Measurements from ENCODE around the gene RASSF8.

Gene RASSF8

GRCh38 chr12:25960961-25961360 lies 2.5 kb downstream of the RASSF8 start:
- no peak for DNase-seq (ENCODE audit: low read depth in 2 of 3, low spot score in 1 of 3)

DNA sequence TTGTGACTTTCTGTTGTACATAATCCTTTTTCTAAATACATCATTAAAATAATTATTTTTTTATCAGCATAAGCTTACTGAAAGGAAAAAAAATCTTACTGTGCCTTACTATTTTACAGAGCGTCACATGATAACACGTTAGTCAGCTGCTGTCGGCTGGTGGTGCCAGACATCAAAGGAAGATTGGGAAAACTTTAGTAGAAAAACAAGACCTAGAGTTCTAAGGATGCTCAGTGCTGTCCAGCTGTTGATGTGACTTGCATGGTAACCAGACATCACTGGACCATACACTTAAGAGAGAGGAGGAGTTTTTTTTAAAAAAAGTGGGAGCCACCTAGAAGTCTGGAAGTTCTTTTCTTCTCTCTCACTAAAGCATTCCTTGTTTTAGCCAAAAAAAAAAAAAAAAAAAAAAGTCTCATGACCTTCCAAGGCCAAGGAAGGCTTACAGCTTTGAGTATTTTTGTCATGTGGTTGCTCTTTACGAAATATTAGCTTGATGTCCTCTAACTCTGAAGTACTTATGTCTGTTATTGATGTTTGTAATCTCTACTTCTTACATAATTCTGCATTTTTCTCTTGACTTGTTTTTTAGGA lies 4.5 kb downstream of the RASSF8 start:
- no peak for DNase-seq (ENCODE audit: low read depth in 2 of 3, low spot score in 1 of 3)

DNA sequence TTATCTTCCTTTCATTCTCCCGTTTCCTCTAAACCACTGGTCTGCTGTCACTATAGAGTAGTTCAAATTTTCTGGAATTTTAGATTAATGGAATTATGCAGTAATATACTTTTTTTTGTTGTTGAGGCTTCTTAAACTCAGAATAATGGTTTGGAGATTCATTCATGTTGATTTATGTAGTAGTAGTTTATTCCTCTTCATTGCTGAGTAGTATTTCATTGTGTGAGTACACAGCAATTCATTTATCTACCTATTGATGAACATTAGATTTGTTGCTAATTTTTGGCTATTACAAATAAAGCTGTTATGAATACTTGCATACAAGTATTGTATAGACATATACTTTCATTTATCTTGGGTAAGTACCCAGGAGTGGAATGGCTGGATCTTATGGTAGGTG lies 7.2 kb downstream of the RASSF8 start:
- no peak for DNase-seq (ENCODE audit: low read depth in 2 of 3, low spot score in 1 of 3)

DNA sequence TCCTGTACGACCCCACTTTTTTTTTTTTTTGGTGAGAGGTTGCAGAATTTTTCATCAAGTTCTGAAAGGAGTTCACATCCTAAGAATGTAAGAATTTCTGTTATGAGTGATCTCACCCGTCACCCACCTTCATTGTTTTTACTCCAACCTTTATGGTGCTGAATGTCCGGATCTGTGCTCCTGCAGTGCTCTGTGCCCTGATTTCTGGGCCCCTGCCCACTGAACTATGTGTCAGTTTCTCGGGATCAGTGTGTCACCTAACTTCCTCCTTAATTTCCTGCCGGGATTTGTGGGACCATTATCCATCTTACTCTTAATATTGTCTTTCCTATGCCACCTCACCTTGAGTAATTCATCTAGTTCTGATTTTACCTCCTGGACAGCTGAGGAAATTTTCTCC lies 11.6 kb downstream of the RASSF8 start:
- no peak for DNase-seq (ENCODE audit: low read depth in 2 of 3, low spot score in 1 of 3)

GRCh38 chr12:25970916-25971653 lies 12.6 kb downstream of the RASSF8 start:
- DNase-seq (ENCODE audit: low read depth in 2 of 3, low spot score in 1 of 3), result no peak

GRCh38 chr12:25971654-25972041 lies 13.2 kb downstream of the RASSF8 start:
- DNase-seq (ENCODE audit: low read depth in 2 of 3, low spot score in 1 of 3), result no peak

DNA sequence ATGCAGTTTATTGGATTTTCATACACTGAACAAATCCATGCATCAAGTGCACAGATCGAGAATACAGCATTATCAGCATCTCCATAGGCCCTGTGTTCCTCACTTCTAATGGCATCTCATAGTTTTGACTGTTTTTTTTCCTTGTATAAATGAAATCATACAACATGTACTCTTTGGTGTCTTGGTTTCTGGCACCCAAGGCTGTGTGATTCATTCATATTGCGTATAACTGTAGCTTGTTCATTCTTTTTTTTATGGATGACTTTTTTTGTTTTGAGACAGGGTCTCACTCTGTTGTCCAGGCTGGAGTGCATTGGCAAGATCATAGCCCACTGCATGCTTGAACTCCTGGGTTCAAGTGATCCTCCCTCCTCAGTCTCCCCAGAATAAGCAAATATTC lies 14.3 kb downstream of the RASSF8 start:
- DNase-seq (ENCODE audit: low read depth in 2 of 3, low spot score in 1 of 3), result no peak

GRCh38 chr12:25975179-25975578 lies 16.7 kb downstream of the RASSF8 start:
- no peak for DNase-seq (ENCODE audit: low read depth in 2 of 3, low spot score in 1 of 3)

GRCh38 chr12:25975682-25976081 lies 17.2 kb downstream of the RASSF8 start:
- no peak for DNase-seq (ENCODE audit: low read depth in 2 of 3, low spot score in 1 of 3)

GRCh38 chr12:25976289-25976688 lies 17.8 kb downstream of the RASSF8 start:
- DNase-seq (ENCODE audit: low read depth in 2 of 3, low spot score in 1 of 3), result no peak

DNA sequence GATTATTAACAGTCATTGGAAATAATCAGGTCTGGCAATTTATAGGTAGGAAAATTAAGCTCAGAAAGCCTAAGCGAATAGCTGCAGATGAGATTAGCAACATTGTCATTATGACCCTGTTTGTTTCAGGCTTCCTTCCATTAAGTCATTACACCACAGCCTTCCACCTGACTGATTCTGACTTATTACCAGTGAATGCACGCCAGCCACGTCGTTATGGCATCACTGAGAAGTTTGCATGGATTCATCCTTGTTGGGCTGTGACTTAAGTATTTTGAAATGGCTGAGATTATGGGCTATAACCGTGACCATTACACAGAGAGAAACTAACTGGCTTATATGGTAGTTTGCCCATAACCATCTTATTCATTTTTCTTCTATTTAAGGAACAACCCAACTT lies 18.6 kb downstream of the RASSF8 start:
- DNase-seq (ENCODE audit: low read depth in 2 of 3, low spot score in 1 of 3), result no peak

DNA sequence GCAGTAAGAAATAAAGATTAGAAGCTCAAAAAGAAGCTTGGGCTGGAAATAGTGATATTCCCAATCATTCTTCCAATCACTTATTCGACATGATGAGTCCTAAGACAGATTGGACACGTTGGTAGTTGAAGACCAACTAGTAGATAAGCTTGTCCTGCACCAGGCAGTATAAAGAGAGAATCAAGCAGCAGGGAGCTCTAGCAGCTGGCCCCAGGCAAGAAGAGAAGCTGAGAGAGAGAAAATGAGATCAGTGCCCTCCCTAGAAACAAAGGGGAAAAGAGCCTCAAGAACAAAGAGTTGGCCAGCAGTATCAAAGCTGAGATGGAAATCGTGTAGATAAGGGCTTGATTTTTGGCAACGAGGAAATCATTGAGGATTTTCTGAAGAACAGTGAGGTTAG lies 20.6 kb downstream of the RASSF8 start:
- DNase-seq (ENCODE audit: low read depth in 2 of 3, low spot score in 1 of 3), result no peak

DNA sequence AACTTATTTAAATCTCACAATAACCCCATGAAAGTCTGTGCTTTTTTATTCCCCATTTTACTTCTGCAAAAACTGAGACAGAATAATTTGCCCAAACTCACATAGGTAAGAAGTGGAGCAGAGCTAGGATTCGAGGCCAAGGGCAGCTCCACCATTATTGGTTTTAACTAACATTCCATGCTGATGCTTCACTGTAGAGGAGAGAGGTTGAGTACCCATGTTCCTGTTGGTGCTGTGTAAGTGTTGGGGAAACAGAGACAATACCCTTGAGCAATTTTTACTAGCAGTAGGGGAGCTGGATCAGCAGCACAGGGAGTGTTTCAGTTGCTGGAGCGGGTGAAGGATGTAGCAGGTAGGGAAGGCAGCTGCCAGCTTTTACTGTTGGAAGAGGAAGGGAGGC lies 21.1 kb downstream of the RASSF8 start:
- no peak for DNase-seq (ENCODE audit: low read depth in 2 of 3, low spot score in 1 of 3)

GRCh38 chr12:25980035-25980434 lies 21.6 kb downstream of the RASSF8 start:
- DNase-seq (ENCODE audit: low read depth in 2 of 3, low spot score in 1 of 3), result no peak

DNA sequence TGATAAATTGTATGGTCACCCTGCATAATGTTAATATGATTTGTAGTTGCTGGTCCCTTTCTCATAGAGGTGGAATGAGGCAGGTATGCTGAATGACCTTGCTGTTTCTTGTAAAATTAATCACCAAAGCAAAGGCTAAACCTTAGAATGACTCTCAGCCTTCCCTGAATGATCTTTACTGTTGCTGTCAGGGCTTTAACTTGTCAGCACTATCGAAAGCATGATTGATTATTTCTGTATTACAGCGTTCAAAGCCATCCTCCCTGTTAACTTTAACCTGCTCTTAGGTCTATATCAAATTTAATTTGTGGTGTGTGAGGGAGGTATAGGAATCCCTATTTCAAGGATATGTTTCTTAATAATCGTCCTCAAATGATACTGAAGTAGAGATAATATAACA lies 23.1 kb downstream of the RASSF8 start:
- no peak for DNase-seq (ENCODE audit: low read depth in 2 of 3, low spot score in 1 of 3)

- no peak for DNase-seq (ENCODE audit: low read depth in 2 of 3, low spot score in 1 of 3)
Measured at GRCh38 chr12:25982416-25982815, 23.9 kb downstream of the RASSF8 start.

DNA sequence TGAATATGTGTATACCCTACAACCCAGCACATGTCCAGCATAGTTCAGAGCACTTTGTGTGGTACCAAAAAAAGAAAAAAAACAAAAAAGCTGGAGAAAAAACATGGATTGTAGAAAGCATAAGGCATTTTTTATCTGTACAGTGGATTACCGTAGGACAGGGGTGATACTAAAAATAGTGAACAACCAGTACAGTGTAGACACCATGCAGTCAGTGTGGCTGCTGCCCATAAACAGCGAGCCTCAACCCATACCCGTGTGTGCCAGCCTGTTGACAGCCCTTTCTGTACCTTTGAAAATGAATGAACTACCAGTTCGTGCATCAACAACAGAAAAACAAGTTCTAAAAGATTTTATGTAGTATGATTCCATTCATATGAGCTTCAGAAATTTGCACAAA lies 25.1 kb downstream of the RASSF8 start:
- no peak for DNase-seq (ENCODE audit: low read depth in 2 of 3, low spot score in 1 of 3)

DNA sequence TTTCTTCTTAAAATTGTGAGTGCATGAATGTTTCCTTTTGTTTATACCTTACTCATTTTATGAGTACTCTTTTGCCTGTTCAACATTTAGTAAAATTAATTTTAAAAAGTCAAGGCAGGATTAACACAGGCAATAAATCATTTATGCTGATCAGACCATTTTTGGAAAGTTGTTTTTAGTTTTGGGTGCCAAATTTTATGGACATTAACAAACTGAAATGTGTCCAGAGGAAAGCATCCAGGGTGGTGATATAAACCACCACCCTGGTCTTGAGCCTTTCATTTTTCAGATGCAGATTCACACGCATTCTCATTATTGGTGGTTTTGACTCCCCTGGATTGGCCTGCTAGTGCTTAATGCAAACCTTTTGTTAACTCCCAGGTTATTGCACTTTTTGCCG lies 26.3 kb downstream of the RASSF8 start:
- no peak for DNase-seq (ENCODE audit: low read depth in 2 of 3, low spot score in 1 of 3)

DNA sequence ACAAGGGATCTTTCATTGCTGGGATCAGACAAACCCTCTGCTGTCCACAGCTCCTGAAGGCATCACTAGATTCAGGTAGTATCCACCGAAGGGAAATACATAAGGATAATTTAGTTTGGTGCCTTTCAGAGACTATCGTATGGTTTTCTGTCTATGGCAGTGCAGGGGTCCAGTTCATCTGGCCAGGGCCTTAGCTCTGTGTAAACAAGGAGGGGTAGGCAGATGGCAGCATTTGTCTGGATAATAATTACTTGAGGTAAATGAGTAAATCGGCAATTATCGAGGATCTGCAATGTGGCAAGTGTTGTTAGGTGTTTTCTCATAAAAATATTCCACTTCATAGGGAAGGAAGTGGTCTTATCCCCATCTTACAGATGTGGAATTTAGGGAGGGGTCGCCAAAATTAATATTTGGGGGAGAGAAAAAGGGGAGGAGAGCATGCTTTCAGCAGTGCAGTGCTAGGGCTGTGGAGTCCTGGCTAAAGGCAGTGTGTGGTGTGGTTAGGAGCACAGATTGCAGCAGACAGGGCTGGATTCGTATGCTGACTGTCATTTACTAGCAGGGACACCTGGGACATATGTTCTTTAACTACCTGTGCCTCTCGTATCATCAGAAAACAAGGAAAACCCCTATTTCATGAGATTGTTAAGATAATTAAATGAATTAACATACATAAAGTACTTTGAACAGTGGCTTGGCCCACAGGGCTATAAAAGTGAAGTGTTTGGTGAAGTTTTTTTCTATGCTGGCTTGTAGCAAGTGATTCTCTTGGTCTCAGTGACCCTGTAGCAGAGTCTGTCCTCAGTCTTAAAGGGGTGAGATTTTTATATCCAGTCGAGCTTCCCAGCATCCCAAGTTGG lies 27.1 kb downstream of the RASSF8 start:
- no peak for DNase-seq (ENCODE audit: low read depth in 2 of 3, low spot score in 1 of 3)

GRCh38 chr12:25986180-25986579 lies 27.7 kb downstream of the RASSF8 start:
- DNase-seq (ENCODE audit: low read depth in 2 of 3, low spot score in 1 of 3), result no peak

DNA sequence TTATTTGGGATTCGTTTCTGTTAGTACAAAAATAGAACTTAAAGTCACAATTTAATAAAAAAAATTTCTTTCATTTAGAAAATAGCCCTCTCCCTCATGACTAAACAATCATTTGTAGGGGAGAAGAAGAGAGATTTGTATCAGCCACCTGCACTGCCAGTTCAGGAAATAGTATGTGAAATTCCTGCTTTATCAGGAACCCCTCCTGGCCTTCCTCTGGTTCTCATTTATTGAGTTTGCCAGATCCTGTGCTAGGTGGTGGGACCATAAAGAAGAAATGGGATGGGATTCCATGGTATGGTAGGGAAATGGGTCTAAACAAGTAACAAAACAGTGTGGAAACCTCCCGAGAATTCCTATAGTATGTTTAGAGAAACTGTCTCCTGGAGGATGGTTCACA lies 30.0 kb downstream of the RASSF8 start:
- DNase-seq (ENCODE audit: low read depth in 2 of 3, low spot score in 1 of 3), result no peak

DNA sequence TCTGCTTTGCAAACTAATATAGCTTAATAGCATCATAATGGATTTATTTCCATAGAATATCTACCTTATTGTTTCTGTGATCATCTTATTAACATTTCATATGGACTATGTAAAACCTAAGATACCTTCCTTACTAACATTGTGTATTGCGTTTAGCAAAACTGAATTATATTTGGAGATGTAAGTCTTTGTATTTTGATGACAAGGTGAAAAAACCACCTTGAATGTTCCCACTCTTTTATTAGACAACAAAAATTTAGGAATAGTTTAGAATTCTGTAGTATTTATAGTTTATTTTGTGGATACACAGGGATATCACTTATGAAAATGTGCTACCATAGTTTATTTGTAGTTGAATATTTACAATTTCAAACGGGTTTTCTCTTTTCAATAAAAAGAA lies 32.0 kb downstream of the RASSF8 start:
- DNase-seq (ENCODE audit: low read depth in 2 of 3, low spot score in 1 of 3), result no peak

All from stimulated activated CD4-positive, alpha-beta T cell treated with anti-CD3 and anti-CD28 coated beads, Interleukin-12 subunit alpha, Interleukin-12 subunit beta, amount 100 ng/mL, for 48 hours (primary cell).